Liver (tissue), 9 donors: ENCODE data around the gene NEIL3. TPM values are rescaled to one million over a fixed set of nuclear protein-coding genes. Genes with fewer than 3 reads are reported as not detected.

ENCODE experiments used
- DNase-seq: peaks from one replicate; pipeline ENCODE4 v3.0.0-alpha.2; 2017; ENCODE audit warnings: low spot score
- H3K27ac ChIP-seq, 2 donors: one replicate each; pipeline ENCODE4 v1.7.0; 2013; ENCODE audit warnings: inconsistent platforms in 2 of 2, low read length in 2 of 2, control low read depth in 1 of 2, low read depth in 1 of 2, mild to moderate bottlenecking in 1 of 2
- H3K27me3 ChIP-seq, 4 donors: one replicate each; pipeline versions ENCODE4 v1.6.1 to v1.7.0; 2013; ENCODE audit warnings: low read length in 3 of 4, inconsistent platforms in 1 of 4, mild to moderate bottlenecking in 1 of 4, moderate library complexity in 1 of 4; ENCODE audit not compliant: control insufficient read depth in 4 of 4, insufficient read depth in 4 of 4
- H3K36me3 ChIP-seq, 4 donors: one replicate each; pipeline versions ENCODE4 v1.6.1 to v1.7.0; 2013; ENCODE audit warnings: low read length in 3 of 4, mild to moderate bottlenecking in 3 of 4, low read depth in 1 of 4, moderate library complexity in 1 of 4; ENCODE audit not compliant: control insufficient read depth in 4 of 4, insufficient read depth in 3 of 4
- H3K4me1 ChIP-seq, 4 donors: one replicate each; pipeline versions ENCODE4 v1.6.1 to v1.7.0; 2013; ENCODE audit warnings: low read length in 3 of 4, mild to moderate bottlenecking in 3 of 4, moderate library complexity in 1 of 4; ENCODE audit not compliant: control insufficient read depth in 4 of 4, insufficient read depth in 4 of 4
- H3K4me3 ChIP-seq, 3 donors: one replicate each; pipeline versions ENCODE4 v1.6.1 to v1.7.0; 2013; ENCODE audit warnings: low read length in 3 of 3, control low read depth in 1 of 3, low read depth in 1 of 3, mild to moderate bottlenecking in 1 of 3
- H3K9ac ChIP-seq, 2 donors: one replicate each; pipeline ENCODE4 v1.7.0; 2013; ENCODE audit warnings: low read length in 2 of 2, mild to moderate bottlenecking in 2 of 2, moderate library complexity in 2 of 2, control low read depth in 1 of 2, low read depth in 1 of 2
- H3K9me3 ChIP-seq, 4 donors: one replicate each; pipeline versions ENCODE4 v1.6.1 to v1.7.0; 2013; ENCODE audit warnings: low read length in 3 of 4; ENCODE audit not compliant: control insufficient read depth in 4 of 4
- EGR1 ChIP-seq, 2 donors: IDR thresholded peaks; 2 replicates each; pipeline ENCODE4 v1.6.1; 2016 to 2018; ENCODE audit warnings: antibody characterized with exemption in 2 of 2, low read depth in 2 of 2
- FOXA1 ChIP-seq: IDR thresholded peaks from 2 replicates; pipeline ENCODE4 v1.6.1; 2016; ENCODE audit warnings: antibody characterized with exemption
- FOXA2 ChIP-seq: IDR thresholded peaks from 2 replicates; pipeline ENCODE4 v1.6.1; 2016; ENCODE audit warnings: antibody characterized with exemption
- GABPA ChIP-seq, 2 donors: IDR thresholded peaks in 1 of 2; conservative IDR thresholded peaks in 1 of 2; 2 replicates each; pipeline ENCODE4 v1.6.1; 2016; ENCODE audit warnings: antibody characterized with exemption in 2 of 2, mild to moderate bottlenecking in 1 of 2, moderate library complexity in 1 of 2
- HNF4A ChIP-seq, 2 donors: conservative IDR thresholded peaks; 2 replicates each; pipeline ENCODE4 v1.6.1; 2016; ENCODE audit warnings: antibody characterized with exemption in 2 of 2, mild to moderate bottlenecking in 2 of 2
- HNF4G ChIP-seq: IDR thresholded peaks from 2 replicates; pipeline ENCODE4 v1.6.1; 2016; ENCODE audit warnings: antibody characterized with exemption
- NR2F2 ChIP-seq: IDR thresholded peaks from 2 replicates; pipeline ENCODE4 v1.6.1; 2016; ENCODE audit warnings: antibody characterized with exemption
- RAD21 ChIP-seq, 2 donors: IDR thresholded peaks; 2 replicates each; pipeline ENCODE4 v1.6.1; 2016; ENCODE audit warnings: antibody characterized with exemption in 2 of 2, mild to moderate bottlenecking in 2 of 2
- RXRA ChIP-seq, 2 donors: IDR thresholded peaks; 2 replicates each; pipeline ENCODE4 v1.6.1; 2017 to 2018; ENCODE audit warnings: antibody characterized with exemption in 2 of 2, mild to moderate bottlenecking in 1 of 2
- SP1 ChIP-seq: IDR thresholded peaks from 2 replicates; pipeline ENCODE4 v1.6.1; 2018; ENCODE audit warnings: antibody characterized with exemption, mild to moderate bottlenecking
- TAF1 ChIP-seq: conservative IDR thresholded peaks from 2 replicates; pipeline ENCODE4 v1.6.1; 2016; ENCODE audit warnings: antibody characterized with exemption, mild to moderate bottlenecking
- YY1 ChIP-seq: IDR thresholded peaks from 2 replicates; pipeline ENCODE4 v1.6.1; 2016; ENCODE audit warnings: antibody characterized with exemption, mild to moderate bottlenecking
- WGBS: extraction: QIAGEN DNeasy Blood & Tissue Kit; methylation state at CpG from one replicate; pipeline ENCODE4 v1.1.7; 2013; 5-methylcytosine and 5-hydroxymethylcytosine counted together
- polyA plus RNA-seq, 2 donors: library from polyadenylated mRNA; stranded (reverse) in 1 of 2; unstranded in 1 of 2; fragments of 200-250 nt in 1 of 2; fragments of >200 nt in 1 of 2; fragmentation: Nextera tagmentation in 1 of 2; extraction: Ambion mirVana in 1 of 2; gene quantifications; one replicate each; pipeline versions ENCODE4 v1.2.1 to v1.2.3, GENCODE V29; 2013 to 2015
- total RNA-seq, 2 donors: library from RNA; depleted of rRNA; stranded (reverse); fragments of >200 nt; gene quantifications; one replicate each; pipeline ENCODE4 v1.2.3, GENCODE V29; 2014
- TF ChIP-seq, protein P1 (sequence below): fragments of 150-350 bp; IDR thresholded peaks from 2 replicates; pipeline ENCODE4 v1.5.1; 2017; ENCODE audit warnings: improper control_type of control experiment, low read depth, low read length; ENCODE audit not compliant: missing input control
- TF ChIP-seq, protein P2 (sequence below): IDR thresholded peaks from 2 replicates; pipeline ENCODE4 v1.6.1; 2016; ENCODE audit warnings: antibody characterized with exemption, mild to moderate bottlenecking
- TF ChIP-seq, protein P3 (sequence below): IDR thresholded peaks from 2 replicates; pipeline ENCODE4 v1.6.1; 2016; ENCODE audit warnings: antibody characterized with exemption
- TF ChIP-seq, protein P4 (sequence below): IDR thresholded peaks from 2 replicates; pipeline ENCODE4 v1.6.1; 2016; ENCODE audit warnings: antibody characterized with exemption
- TF ChIP-seq, protein P5 (sequence below): IDR thresholded peaks from 2 replicates; pipeline ENCODE4 v1.6.1; 2016; ENCODE audit warnings: antibody characterized with exemption
- donor health status: healthy.
- donor health status: healthy.
- donor health status: healthy.
- donor health status: healthy.
- donor health status: healthy.

NEIL3 gene
- total and polyA plus RNA-seq, 4 donors, result 0.07 to 11.0 (median 0.19) TPM

DNA sequence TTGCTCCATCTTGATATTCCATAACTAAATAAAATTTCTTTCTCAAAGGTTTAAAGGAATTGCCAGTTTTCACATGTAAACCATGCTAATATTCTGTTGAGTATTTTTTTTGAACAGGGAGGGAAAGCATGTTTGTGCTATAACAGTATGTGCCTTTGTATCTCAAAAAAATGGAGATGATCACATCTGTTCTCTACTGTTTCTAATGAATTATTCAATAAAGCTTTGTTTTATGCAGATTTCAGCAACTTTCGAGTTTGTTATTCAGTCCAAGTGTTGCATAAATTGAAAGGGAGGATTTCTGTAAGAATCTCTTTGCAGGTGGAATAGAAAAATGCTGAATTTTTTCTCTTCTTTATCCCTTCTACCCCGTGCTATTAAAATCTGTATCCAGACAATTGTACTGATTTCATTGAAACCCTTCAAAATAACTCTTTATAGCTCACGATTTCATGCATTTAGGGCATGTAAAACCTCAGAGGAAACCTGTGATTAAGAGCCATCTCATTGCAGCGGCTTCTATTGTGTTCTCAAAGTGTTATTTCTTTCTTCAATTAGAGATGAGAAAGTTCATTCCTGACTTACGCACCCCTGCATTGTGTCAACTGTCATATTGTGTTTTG, 42.1 kb downstream of the NEIL3 start:
- Histone ChIP-seq H3K36me3 (no peaks in the 10 kb centered on the region), H3K27me3 (no peaks in the 10 kb centered on the region), H3K9ac (no peak overlapping the region), H3K4me3 (no peak overlapping the region), H3K27ac (no peak overlapping the region), H3K4me1 (no peaks in the 10 kb centered on the region), H3K9me3 (no peaks in the 10 kb centered on the region)
- TF ChIP-seq RAD21 (IDR thresholded peaks at IDR 0.05) (no peak), HNF4G (no peak), RXRA (IDR thresholded peaks at IDR 0.05) (no peak), TAF1 (no peak), EGR1 (IDR thresholded peaks at IDR 0.05; ENCODE audit: low read depth in 2 of 2) (no peak), HNF4A (conservative IDR thresholded peaks at IDR 0.05) (no peak), NR2F2 (no peak), GABPA (IDR thresholded peaks at IDR 0.05 in 1 of 2, conservative IDR thresholded peaks at IDR 0.05 in 1 of 2) (no peak)
- TF ChIP-seq, protein P1, sequence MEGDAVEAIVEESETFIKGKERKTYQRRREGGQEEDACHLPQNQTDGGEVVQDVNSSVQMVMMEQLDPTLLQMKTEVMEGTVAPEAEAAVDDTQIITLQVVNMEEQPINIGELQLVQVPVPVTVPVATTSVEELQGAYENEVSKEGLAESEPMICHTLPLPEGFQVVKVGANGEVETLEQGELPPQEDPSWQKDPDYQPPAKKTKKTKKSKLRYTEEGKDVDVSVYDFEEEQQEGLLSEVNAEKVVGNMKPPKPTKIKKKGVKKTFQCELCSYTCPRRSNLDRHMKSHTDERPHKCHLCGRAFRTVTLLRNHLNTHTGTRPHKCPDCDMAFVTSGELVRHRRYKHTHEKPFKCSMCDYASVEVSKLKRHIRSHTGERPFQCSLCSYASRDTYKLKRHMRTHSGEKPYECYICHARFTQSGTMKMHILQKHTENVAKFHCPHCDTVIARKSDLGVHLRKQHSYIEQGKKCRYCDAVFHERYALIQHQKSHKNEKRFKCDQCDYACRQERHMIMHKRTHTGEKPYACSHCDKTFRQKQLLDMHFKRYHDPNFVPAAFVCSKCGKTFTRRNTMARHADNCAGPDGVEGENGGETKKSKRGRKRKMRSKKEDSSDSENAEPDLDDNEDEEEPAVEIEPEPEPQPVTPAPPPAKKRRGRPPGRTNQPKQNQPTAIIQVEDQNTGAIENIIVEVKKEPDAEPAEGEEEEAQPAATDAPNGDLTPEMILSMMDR, result no peak
- TF ChIP-seq, protein P2, sequence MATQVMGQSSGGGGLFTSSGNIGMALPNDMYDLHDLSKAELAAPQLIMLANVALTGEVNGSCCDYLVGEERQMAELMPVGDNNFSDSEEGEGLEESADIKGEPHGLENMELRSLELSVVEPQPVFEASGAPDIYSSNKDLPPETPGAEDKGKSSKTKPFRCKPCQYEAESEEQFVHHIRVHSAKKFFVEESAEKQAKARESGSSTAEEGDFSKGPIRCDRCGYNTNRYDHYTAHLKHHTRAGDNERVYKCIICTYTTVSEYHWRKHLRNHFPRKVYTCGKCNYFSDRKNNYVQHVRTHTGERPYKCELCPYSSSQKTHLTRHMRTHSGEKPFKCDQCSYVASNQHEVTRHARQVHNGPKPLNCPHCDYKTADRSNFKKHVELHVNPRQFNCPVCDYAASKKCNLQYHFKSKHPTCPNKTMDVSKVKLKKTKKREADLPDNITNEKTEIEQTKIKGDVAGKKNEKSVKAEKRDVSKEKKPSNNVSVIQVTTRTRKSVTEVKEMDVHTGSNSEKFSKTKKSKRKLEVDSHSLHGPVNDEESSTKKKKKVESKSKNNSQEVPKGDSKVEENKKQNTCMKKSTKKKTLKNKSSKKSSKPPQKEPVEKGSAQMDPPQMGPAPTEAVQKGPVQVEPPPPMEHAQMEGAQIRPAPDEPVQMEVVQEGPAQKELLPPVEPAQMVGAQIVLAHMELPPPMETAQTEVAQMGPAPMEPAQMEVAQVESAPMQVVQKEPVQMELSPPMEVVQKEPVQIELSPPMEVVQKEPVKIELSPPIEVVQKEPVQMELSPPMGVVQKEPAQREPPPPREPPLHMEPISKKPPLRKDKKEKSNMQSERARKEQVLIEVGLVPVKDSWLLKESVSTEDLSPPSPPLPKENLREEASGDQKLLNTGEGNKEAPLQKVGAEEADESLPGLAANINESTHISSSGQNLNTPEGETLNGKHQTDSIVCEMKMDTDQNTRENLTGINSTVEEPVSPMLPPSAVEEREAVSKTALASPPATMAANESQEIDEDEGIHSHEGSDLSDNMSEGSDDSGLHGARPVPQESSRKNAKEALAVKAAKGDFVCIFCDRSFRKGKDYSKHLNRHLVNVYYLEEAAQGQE, result no peak
- TF ChIP-seq, protein P3, sequence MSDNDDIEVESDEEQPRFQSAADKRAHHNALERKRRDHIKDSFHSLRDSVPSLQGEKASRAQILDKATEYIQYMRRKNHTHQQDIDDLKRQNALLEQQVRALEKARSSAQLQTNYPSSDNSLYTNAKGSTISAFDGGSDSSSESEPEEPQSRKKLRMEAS, result no peak
- TF ChIP-seq, protein P4, sequence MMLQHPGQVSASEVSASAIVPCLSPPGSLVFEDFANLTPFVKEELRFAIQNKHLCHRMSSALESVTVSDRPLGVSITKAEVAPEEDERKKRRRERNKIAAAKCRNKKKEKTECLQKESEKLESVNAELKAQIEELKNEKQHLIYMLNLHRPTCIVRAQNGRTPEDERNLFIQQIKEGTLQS, result no peak
- TF ChIP-seq, protein P5, sequence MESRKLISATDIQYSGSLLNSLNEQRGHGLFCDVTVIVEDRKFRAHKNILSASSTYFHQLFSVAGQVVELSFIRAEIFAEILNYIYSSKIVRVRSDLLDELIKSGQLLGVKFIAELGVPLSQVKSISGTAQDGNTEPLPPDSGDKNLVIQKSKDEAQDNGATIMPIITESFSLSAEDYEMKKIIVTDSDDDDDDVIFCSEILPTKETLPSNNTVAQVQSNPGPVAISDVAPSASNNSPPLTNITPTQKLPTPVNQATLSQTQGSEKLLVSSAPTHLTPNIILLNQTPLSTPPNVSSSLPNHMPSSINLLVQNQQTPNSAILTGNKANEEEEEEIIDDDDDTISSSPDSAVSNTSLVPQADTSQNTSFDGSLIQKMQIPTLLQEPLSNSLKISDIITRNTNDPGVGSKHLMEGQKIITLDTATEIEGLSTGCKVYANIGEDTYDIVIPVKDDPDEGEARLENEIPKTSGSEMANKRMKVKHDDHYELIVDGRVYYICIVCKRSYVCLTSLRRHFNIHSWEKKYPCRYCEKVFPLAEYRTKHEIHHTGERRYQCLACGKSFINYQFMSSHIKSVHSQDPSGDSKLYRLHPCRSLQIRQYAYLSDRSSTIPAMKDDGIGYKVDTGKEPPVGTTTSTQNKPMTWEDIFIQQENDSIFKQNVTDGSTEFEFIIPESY, result no peak
- WGBS, result 95% methylated on average over 5 of the region's 5 CpGs
- no peak for DNase-seq

DNA sequence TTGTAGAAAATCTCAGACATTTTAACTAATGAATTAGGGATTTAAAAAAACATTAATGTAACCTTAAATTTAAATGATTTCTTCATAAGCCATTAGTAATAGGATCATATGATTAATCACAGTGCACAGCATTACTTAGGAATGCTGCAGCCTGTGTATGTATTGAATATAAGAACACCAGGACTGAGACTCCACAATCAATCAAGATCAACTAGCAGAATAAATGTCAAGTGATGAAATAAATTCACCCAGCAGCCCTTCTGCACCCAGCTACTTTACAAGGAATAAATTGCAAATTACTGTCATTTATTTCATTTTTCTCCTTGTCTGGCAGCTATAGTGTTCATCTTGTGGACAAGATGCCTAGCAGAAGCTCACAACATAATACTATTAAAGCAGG, 46.5 kb downstream of the NEIL3 start:
- Histone ChIP-seq H3K9ac (no peak overlapping the region), H3K36me3 (no peaks in the 10 kb centered on the region), H3K4me3 (no peak overlapping the region), H3K4me1 (no peaks in the 10 kb centered on the region), H3K27me3 (no peaks in the 10 kb centered on the region), H3K9me3 (no peaks in the 10 kb centered on the region), H3K27ac (no peak overlapping the region)
- DNase-seq, result no peak
- no peak for TF ChIP-seq SP1
- TF ChIP-seq, protein P2, result no peak
- TF ChIP-seq, protein P3, result no peak
- TF ChIP-seq HNF4A (conservative IDR thresholded peaks at IDR 0.05), result no peak
- TF ChIP-seq, protein P4, result no peak
- TF ChIP-seq, protein P5, result no peak
- TF ChIP-seq FOXA1, result no peak
- TF ChIP-seq RXRA (IDR thresholded peaks at IDR 0.05), result no peak
- no peak for TF ChIP-seq FOXA2
- TF ChIP-seq NR2F2, result no peak
- no peak for TF ChIP-seq YY1
- TF ChIP-seq EGR1 (IDR thresholded peaks at IDR 0.05; ENCODE audit: low read depth in 2 of 2), result no peak
